Measurements from ENCODE around the gene EYS. TPM values are rescaled to one million over a fixed set of nuclear protein-coding genes. Genes with fewer than 3 reads are reported as not detected.

Gene EYS
- total and polyA plus RNA-seq, 9 of the 15 experiments (the other 6 are each of a cell fraction or from before 2014, with no cell fraction given) = 0.03 to 0.36 (median 0.10) TPM; not detected in 2

DNA sequence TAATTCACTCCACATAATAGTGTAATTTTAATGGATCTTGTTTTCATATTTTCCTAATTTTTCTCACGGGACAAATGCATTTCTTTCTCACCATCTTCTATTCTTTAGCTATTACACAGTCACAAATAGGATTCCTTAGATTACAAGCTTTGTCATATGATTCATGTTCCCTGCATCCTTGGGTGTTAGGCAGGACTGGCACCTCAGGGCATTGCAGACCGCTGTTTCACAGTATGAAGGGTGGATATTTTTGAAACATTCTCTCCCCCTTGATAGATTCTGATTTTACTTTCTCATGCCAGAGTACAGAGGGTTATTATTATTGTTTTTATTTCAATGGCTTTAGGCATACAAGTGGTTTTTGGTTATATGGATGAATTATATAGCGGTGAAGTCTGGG lies 1469.0 kb downstream of the EYS start:
- H3K4me3 ChIP-seq = no peak overlapping the region
- no peaks in the 10 kb centered on the region for H3K27me3 ChIP-seq (ENCODE audit: control insufficient read depth in 2 of 2, insufficient read depth in 2 of 2, low read length in 2 of 2)
- no peak overlapping the region for H2AFZ ChIP-seq (ENCODE audit: low read depth, low read length)
- H3K79me2 ChIP-seq (ENCODE audit: control insufficient read depth, insufficient read depth, low read length) = no peaks in the 10 kb centered on the region
- H3K9me1 ChIP-seq (ENCODE audit: control insufficient read depth, insufficient read depth, low read length) = no peaks in the 10 kb centered on the region
- no peak overlapping the region for H3K4me2 ChIP-seq (ENCODE audit: insufficient read depth, low read length)
- H3K9ac ChIP-seq (ENCODE audit: insufficient read depth in 1 of 2, low read depth in 2 of 2, low read length in 2 of 2) = no peak overlapping the region
- intact Hi-C loops (cut with micrococcal nuclease) (no loop called here), in situ Hi-C loops (cut with MboI) (no loop called here)
- H3K27ac ChIP-seq (ENCODE audit: extremely low read depth, low read depth, low read length) = no peak overlapping the region
- H3K9me3 ChIP-seq (replicated peaks; ENCODE audit: control insufficient read depth, insufficient read depth, low read depth, low read length) = peaks cover 2% of the 10 kb centered on the region; the same call in 1 of the 2 replicates
- no peaks in the 10 kb centered on the region for H3K4me1 ChIP-seq (replicated peaks in 1 of 2; ENCODE audit: control insufficient read depth in 2 of 2, insufficient read depth in 2 of 2, low read length in 2 of 2)
- TF ChIP-seq ZNF436 (CRISPR knock-in tag; IDR thresholded peaks at IDR 0.05) (no peak), TRIM28 (IDR thresholded peaks at IDR 0.05) (no peak), RBM34 (IDR thresholded peaks at IDR 0.05; ENCODE audit: borderline replicate concordance, insufficient read depth, low read length) (no peak)
- BruUV-seq (replicated peaks) = no TSS peak
- no peak for FAIRE-seq
- no peaks in the 10 kb centered on the region for H4K20me1 ChIP-seq (replicated peaks; ENCODE audit: control insufficient read depth, insufficient read depth, low read length)
- no peak for DNase-seq (ENCODE audit: extremely low read depth in 1 of 4, low spot score in 3 of 4)
- CTCF ChIA-PET (ENCODE audit: low intra/inter-chr PET ratio) = no interaction called here
- POLR2A ChIA-PET = no interaction called here
- 5% methylated on average over 3 of the region's 3 CpGs for WGBS (ENCODE audit: insufficient coverage, low coverage, missing lambda C conversion rate)
- ATAC-seq = no peak
- H3K36me3 ChIP-seq (ENCODE audit: control insufficient read depth, insufficient read depth, low read length) = no peaks in the 10 kb centered on the region

DNA sequence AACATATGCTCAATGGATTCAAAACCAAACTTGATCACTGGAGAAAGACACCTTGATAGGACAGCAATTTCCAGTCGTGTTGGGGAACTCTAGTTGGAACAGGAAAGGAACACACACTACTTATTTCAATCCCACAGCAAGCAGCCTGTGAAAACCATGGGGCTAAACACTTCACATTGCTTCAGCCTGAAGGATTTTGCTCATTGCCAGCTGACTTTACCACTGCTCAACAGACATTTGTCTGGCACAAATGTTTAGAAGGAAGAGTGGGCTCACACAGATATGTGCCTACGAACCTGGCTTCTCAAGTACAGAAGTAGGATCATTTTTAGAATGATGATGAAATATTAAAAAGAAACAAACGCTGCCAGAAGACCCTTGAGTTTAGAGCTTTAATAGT lies 1473.3 kb downstream of the EYS start:
- Histone ChIP-seq H3K36me3 (ENCODE audit: control insufficient read depth, insufficient read depth, low read length) (no peaks in the 10 kb centered on the region), H3K4me3 (no peak overlapping the region), H3K9me3 (replicated peaks; ENCODE audit: control insufficient read depth, insufficient read depth, low read depth, low read length) (no peaks in the 10 kb centered on the region; the same call in 1 of the 2 replicates), H3K4me2 (ENCODE audit: insufficient read depth, low read length) (no peak overlapping the region), H3K4me1 (replicated peaks in 1 of 2; ENCODE audit: control insufficient read depth in 2 of 2, insufficient read depth in 2 of 2, low read length in 2 of 2) (no peaks in the 10 kb centered on the region), H3K9ac (ENCODE audit: insufficient read depth in 1 of 2, low read depth in 2 of 2, low read length in 2 of 2) (no peak overlapping the region), H3K9me1 (ENCODE audit: control insufficient read depth, insufficient read depth, low read length) (no peaks in the 10 kb centered on the region), H3K27ac (ENCODE audit: extremely low read depth, low read depth, low read length) (no peak overlapping the region), H4K20me1 (replicated peaks; ENCODE audit: control insufficient read depth, insufficient read depth, low read length) (no peaks in the 10 kb centered on the region), H3K27me3 (ENCODE audit: control insufficient read depth in 2 of 2, insufficient read depth in 2 of 2, low read length in 2 of 2) (no peaks in the 10 kb centered on the region), H2AFZ (ENCODE audit: low read depth, low read length) (no peak overlapping the region), H3K79me2 (ENCODE audit: control insufficient read depth, insufficient read depth, low read length) (no peaks in the 10 kb centered on the region)
- CTCF ChIA-PET (ENCODE audit: low intra/inter-chr PET ratio) = no interaction called here
- intact Hi-C loops (cut with micrococcal nuclease) (no loop called here), in situ Hi-C loops (cut with MboI) (no loop called here)
- no TSS peak for BruUV-seq (replicated peaks)
- POLR2A ChIA-PET = no interaction called here
- TF ChIP-seq, protein P1, sequence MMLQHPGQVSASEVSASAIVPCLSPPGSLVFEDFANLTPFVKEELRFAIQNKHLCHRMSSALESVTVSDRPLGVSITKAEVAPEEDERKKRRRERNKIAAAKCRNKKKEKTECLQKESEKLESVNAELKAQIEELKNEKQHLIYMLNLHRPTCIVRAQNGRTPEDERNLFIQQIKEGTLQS (IDR thresholded peaks at IDR 0.05) = peak; percentile 23; the same call in 1 of the 2 replicates
- TF ChIP-seq, protein P1 (CRISPR knock-in tag; conservative IDR thresholded peaks at IDR 0.05) = no peak
- TF ChIP-seq TARDBP (IDR thresholded peaks at IDR 0.05) (no peak), ZNF507 (tag; conservative IDR thresholded peaks at IDR 0.05) (no peak), NR4A1 (CRISPR knock-in tag; IDR thresholded peaks at IDR 0.05) (no peak), NR4A1 (tag; IDR thresholded peaks at IDR 0.05) (no peak)
- TF ChIP-seq, protein P2, sequence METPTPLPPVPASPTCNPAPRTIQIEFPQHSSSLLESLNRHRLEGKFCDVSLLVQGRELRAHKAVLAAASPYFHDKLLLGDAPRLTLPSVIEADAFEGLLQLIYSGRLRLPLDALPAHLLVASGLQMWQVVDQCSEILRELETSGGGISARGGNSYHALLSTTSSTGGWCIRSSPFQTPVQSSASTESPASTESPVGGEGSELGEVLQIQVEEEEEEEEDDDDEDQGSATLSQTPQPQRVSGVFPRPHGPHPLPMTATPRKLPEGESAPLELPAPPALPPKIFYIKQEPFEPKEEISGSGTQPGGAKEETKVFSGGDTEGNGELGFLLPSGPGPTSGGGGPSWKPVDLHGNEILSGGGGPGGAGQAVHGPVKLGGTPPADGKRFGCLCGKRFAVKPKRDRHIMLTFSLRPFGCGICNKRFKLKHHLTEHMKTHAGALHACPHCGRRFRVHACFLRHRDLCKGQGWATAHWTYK (CRISPR knock-in tag; IDR thresholded peaks at IDR 0.05) = no peak
- TF ChIP-seq, protein P3, sequence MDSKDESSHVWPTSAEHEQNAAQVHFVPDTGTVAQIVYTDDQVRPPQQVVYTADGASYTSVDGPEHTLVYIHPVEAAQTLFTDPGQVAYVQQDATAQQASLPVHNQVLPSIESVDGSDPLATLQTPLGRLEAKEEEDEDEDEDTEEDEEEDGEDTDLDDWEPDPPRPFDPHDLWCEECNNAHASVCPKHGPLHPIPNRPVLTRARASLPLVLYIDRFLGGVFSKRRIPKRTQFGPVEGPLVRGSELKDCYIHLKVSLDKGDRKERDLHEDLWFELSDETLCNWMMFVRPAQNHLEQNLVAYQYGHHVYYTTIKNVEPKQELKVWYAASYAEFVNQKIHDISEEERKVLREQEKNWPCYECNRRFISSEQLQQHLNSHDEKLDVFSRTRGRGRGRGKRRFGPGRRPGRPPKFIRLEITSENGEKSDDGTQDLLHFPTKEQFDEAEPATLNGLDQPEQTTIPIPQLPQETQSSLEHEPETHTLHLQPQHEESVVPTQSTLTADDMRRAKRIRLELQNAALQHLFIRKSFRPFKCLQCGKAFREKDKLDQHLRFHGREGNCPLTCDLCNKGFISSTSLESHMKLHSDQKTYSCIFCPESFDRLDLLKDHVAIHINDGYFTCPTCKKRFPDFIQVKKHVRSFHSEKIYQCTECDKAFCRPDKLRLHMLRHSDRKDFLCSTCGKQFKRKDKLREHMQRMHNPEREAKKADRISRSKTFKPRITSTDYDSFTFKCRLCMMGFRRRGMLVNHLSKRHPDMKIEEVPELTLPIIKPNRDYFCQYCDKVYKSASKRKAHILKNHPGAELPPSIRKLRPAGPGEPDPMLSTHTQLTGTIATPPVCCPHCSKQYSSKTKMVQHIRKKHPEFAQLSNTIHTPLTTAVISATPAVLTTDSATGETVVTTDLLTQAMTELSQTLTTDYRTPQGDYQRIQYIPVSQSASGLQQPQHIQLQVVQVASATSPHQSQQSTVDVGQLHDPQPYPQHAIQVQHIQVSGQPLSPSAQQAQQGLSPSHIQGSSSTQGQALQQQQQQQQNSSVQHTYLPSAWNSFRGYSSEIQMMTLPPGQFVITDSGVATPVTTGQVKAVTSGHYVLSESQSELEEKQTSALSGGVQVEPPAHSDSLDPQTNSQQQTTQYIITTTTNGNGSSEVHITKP (IDR thresholded peaks at IDR 0.05; ENCODE audit: partially characterized antibody) = no peak
- WGBS (ENCODE audit: insufficient coverage, low coverage, missing lambda C conversion rate) = 0% methylated on average over 3 of the region's 3 CpGs
- ATAC-seq = no peak
- no peak for DNase-seq (ENCODE audit: extremely low read depth in 1 of 4, low spot score in 3 of 4)
- no peak for FAIRE-seq
